Vagina (tissue), 2 donors: ENCODE measurements around the gene GDI1.
A peak's percentile ranks its signal among the peaks of the same experiment; 100 is the strongest.

Experiments
- POLR2A ChIP-seq, 2 donors: fragments of 450-650 bp; IDR thresholded peaks; one replicate each; pipeline ENCODE4 v1.6.1; 2017; ENCODE audit warnings: antibody characterized with exemption in 2 of 2, mild to moderate bottlenecking in 2 of 2, moderate library complexity in 2 of 2
- POLR2AphosphoS5 ChIP-seq, 2 donors: sonication (generic); formaldehyde crosslinking; IDR thresholded peaks; one replicate each; pipeline ENCODE4 v1.9.0; 2017; ENCODE audit warnings: antibody characterized with exemption in 2 of 2, mild to moderate bottlenecking in 2 of 2, low read depth in 1 of 2; ENCODE audit not compliant: insufficient read depth in 1 of 2
- TF ChIP-seq, protein P1 (sequence below), 3 experiments: fragments of 450-650 bp in 2 of 3; fragments of 200-600 bp in 1 of 3; sonication (generic) in 1 of 3; IDR thresholded peaks; one replicate each; pipeline ENCODE4 v1.5.1; 2017 to 2019; ENCODE audit warnings: antibody characterized with exemption in 3 of 3, mild to moderate bottlenecking in 2 of 3, moderate library complexity in 2 of 3

DNA sequence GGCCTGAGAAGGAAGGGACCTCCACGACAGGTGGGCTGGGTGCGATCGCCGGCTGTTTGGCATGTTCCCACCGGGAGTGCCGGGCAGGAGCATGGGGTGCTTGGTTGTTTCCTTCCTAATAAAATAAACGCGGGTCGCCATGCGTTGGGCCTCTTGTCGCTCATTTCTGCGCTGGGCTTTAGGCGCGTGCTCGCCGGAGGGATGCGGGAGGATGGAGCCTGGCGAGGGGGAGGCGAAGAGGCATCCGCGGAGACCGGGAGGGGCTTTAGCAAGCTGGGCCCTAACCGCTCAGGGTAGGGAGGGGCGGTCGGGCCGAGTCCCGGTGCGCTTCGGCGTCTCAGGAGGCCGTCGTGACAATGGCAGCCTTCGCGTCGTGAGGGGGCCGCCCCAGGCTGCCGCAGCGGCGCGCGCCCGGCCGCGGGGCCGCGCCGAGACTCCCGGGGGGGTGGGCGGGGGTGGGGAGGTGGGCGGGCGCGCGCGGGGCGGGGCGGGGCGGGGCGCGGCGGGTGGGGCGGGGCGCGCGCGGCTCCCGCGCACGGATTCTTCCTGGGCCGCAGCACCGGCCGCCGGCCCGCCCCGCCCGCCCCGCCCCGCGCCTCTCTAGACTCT lies 476 bp upstream of the GDI1 start:
- TF ChIP-seq, protein P1, sequence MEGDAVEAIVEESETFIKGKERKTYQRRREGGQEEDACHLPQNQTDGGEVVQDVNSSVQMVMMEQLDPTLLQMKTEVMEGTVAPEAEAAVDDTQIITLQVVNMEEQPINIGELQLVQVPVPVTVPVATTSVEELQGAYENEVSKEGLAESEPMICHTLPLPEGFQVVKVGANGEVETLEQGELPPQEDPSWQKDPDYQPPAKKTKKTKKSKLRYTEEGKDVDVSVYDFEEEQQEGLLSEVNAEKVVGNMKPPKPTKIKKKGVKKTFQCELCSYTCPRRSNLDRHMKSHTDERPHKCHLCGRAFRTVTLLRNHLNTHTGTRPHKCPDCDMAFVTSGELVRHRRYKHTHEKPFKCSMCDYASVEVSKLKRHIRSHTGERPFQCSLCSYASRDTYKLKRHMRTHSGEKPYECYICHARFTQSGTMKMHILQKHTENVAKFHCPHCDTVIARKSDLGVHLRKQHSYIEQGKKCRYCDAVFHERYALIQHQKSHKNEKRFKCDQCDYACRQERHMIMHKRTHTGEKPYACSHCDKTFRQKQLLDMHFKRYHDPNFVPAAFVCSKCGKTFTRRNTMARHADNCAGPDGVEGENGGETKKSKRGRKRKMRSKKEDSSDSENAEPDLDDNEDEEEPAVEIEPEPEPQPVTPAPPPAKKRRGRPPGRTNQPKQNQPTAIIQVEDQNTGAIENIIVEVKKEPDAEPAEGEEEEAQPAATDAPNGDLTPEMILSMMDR (IDR thresholded peaks at IDR 0.05), result no peak
- TF ChIP-seq POLR2AphosphoS5 (IDR thresholded peaks at IDR 0.05; ENCODE audit: insufficient read depth in 1 of 2, low read depth in 1 of 2) (peak in 1 of 2 donors; percentile 13), POLR2A (IDR thresholded peaks at IDR 0.05) (no peak)
